ENCODE results near the gene UBE4B. TPM values are rescaled to one million over a fixed set of nuclear protein-coding genes. Genes with fewer than 3 reads are reported as not detected.

UBE4B gene
- total and polyA plus RNA-seq, 2 of the 4 experiments (the other 2 are of a cell fraction) = 26.5 to 39.3 TPM

DNA sequence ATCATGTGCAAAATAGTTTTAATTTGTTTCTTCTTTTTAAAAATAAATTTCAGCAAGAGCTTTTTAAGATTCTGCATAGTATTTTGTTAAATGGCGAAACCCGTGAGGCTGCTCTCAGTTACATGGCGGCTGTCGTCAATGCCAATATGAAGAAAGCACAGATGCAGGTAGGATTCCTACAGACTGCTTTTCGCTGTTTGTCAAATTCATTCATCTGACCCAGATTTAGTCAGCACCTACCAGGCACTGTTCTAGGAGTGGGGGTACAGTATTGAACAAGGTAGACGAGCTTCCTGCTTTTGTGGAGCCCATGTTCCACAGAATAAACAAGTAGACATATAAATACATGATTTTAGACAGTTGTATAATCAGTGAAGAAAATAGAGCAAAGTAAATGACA, 99.6 kb downstream of the UBE4B start:
- TF ChIP-seq, protein P1, sequence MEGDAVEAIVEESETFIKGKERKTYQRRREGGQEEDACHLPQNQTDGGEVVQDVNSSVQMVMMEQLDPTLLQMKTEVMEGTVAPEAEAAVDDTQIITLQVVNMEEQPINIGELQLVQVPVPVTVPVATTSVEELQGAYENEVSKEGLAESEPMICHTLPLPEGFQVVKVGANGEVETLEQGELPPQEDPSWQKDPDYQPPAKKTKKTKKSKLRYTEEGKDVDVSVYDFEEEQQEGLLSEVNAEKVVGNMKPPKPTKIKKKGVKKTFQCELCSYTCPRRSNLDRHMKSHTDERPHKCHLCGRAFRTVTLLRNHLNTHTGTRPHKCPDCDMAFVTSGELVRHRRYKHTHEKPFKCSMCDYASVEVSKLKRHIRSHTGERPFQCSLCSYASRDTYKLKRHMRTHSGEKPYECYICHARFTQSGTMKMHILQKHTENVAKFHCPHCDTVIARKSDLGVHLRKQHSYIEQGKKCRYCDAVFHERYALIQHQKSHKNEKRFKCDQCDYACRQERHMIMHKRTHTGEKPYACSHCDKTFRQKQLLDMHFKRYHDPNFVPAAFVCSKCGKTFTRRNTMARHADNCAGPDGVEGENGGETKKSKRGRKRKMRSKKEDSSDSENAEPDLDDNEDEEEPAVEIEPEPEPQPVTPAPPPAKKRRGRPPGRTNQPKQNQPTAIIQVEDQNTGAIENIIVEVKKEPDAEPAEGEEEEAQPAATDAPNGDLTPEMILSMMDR (conservative IDR thresholded peaks at IDR 0.05; ENCODE audit: low read depth, low read length) = no peak
- TF ChIP-seq MAFK (IDR thresholded peaks at IDR 0.05; ENCODE audit: low read depth, low read length) = no peak
- H3K36me3 ChIP-seq (ENCODE audit: control insufficient read depth, insufficient read depth, low read length) = peaks cover 45% of the 10 kb centered on the region
- POLR2A ChIA-PET (ENCODE audit: unreplicated experiment) = no interaction called here

More for the DNA sequence above, 99.6 kb downstream of the UBE4B start:
- ATAC-seq (ENCODE audit: low read depth) (no peak), DNase-seq (no peak)
- intact Hi-C loops (cut with micrococcal nuclease) = no loop called here
- Histone ChIP-seq H2BK120ac (ENCODE audit: low read depth, low read length) (no peak overlapping the region), H2BK15ac (ENCODE audit: low read depth, low read length) (no peak overlapping the region), H4K91ac (ENCODE audit: insufficient read depth, low read depth, low read length) (no peak overlapping the region), H2AK5ac (ENCODE audit: low read depth, low read length) (no peak overlapping the region), H3K4me2 (ENCODE audit: low read depth, low read length) (no peak overlapping the region), H3K9me3 (ENCODE audit: control insufficient read depth, insufficient read depth, low read length) (no peaks in the 10 kb centered on the region), H2BK20ac (ENCODE audit: low read depth, low read length) (no peak overlapping the region), H3K4me1 (ENCODE audit: control insufficient read depth, insufficient read depth, low read length) (no peaks in the 10 kb centered on the region), H3K14ac (replicated peaks; ENCODE audit: low read depth, low read length) (no peak overlapping the region), H2AK9ac (replicated peaks; ENCODE audit: low read depth, low read length, poor library complexity) (no peak overlapping the region), H3K27me3 (ENCODE audit: control insufficient read depth, insufficient read depth, low read length) (no peaks in the 10 kb centered on the region), H3K4me3 (ENCODE audit: insufficient read depth, low read depth, low read length) (no peak overlapping the region), H3K4ac (ENCODE audit: low read depth, low read length) (no peak overlapping the region), H3K79me1 (ENCODE audit: low read depth in 1 of 2, low read length in 2 of 2) (no peaks in the 10 kb centered on the region; a peak in 1 of 4 replicates), H3K56ac (ENCODE audit: extremely low read depth, insufficient read depth, low read length) (no peak overlapping the region), H3K27ac (ENCODE audit: insufficient read depth, low read length) (no peak overlapping the region), H3K9me1 (ENCODE audit: insufficient read depth, low read length) (peaks cover 4% of the 10 kb centered on the region; the same call in 1 of the 2 replicates), H2AFZ (replicated peaks; ENCODE audit: low read length, poor library complexity) (no peak overlapping the region), H4K20me1 (ENCODE audit: insufficient read depth, low read length) (no peaks in the 10 kb centered on the region), H4K8ac (ENCODE audit: low read depth in 2 of 2, low read length in 2 of 2) (no peak overlapping the region), H3K9ac (ENCODE audit: low read depth, low read length) (no peak overlapping the region), H3K23ac (ENCODE audit: low read depth, low read length) (no peak overlapping the region), H2BK5ac (ENCODE audit: low read depth, low read length, poor library complexity, severe bottlenecking) (no peak overlapping the region), H4K5ac (ENCODE audit: low read depth, low read length) (no peak overlapping the region), H3K18ac (ENCODE audit: low read depth, low read length) (no peak overlapping the region)
- no CpG with 5 or more reads among the region's 6 CpGs for WGBS, 2 experiments (ENCODE audit: extremely low coverage in 2 of 2, insufficient read length in 1 of 2)
- no TSS peak for BruUV-seq (replicated peaks)
- dilution Hi-C loops (cut with HindIII; ENCODE audit: low sequenced_read_pairs, unreplicated experiment) = no loop called here
- in situ Hi-C loops (cut with MboI; ENCODE audit: low sequenced_read_pairs) = loop anchor here (25.0 kb wide), 1 partner anchor 170 kb away; no protein-coding TSS in a partner anchor
- CTCF ChIA-PET = no interaction called here
